Retinal pigment epithelial cell (primary cell): Measurements from ENCODE around the gene EDN2.

Experiments
- DNase-seq: peaks from one replicate; pipeline ENCODE4 v3.0.0-alpha.2; 2010; ENCODE audit warnings: low read depth
- H3K4me3 ChIP-seq: 2 replicates; pipeline ENCODE4 v1.5.1; 2011; ENCODE audit warnings: mild to moderate bottlenecking, low read length, control low read depth, moderate library complexity
- CTCF ChIP-seq: conservative IDR thresholded peaks from 2 replicates; pipeline ENCODE4 v1.5.1; 2011; ENCODE audit warnings: low read depth, low read length, control low read depth, inconsistent platforms

The EDN2 gene

GRCh38 chr1:41454406-41454805 is 30.1 kb downstream of the EDN2 start:
- DNase-seq, result peak; percentile 51
- no peak overlapping the region for H3K4me3 ChIP-seq
- no peak for TF ChIP-seq CTCF

GRCh38 chr1:41452704-41453290 is 31.7 kb downstream of the EDN2 start:
- H3K4me3 ChIP-seq, result no peak overlapping the region
- TF ChIP-seq CTCF, result no peak
- no peak for DNase-seq

- H3K4me3 ChIP-seq, result no peak overlapping the region
- DNase-seq, result no peak
- TF ChIP-seq CTCF, result no peak
These were observed 33.7 kb downstream of the EDN2 start for GRCh38 chr1:41450747-41451285.

- no peak for DNase-seq
- no peak for TF ChIP-seq CTCF
- no peak overlapping the region for H3K4me3 ChIP-seq
These were observed 35.1 kb downstream of the EDN2 start for GRCh38 chr1:41449326-41449921.

- no peak for TF ChIP-seq CTCF
- H3K4me3 ChIP-seq, result no peak overlapping the region
- DNase-seq, result no peak
These were observed 35.7 kb downstream of the EDN2 start for GRCh38 chr1:41448821-41449220.

- no peak for TF ChIP-seq CTCF
- no peak for DNase-seq
These were observed 36.3 kb downstream of the EDN2 start for GRCh38 chr1:41447995-41448770.

More at GRCh38 chr1:41447995-41448770, 36.3 kb downstream of the EDN2 start:
- no peak overlapping the region for H3K4me3 ChIP-seq
